B cell (primary cell): ENCODE results near the gene MATN1. TPM values are rescaled to one million over a fixed set of nuclear protein-coding genes. Genes with fewer than 3 reads are reported as not detected.

ENCODE experiments used
- ATAC-seq: fragments of 200-7000 bp; cut with Tn5 transposase; one replicate; pipeline ENCODE4 v1.10.0; 2021; ENCODE audit warnings: low read depth, mild to moderate bottlenecking, moderate number of reproducible peaks, moderate library complexity
- CTCF ChIA-PET: fragments of 350-600 bp; sonication (Branson Sonifier 250); formaldehyde crosslinking; loops from one replicate; lab custom pipeline; 2021; ENCODE audit warnings: antibody characterized with exemption, inconsistent platforms; lab: Charles Lee
- POLR2A ChIA-PET: fragments of 350-600 bp; sonication (Branson Sonifier 250); formaldehyde crosslinking; loops from one replicate; lab custom pipeline; 2021; ENCODE audit warnings: antibody characterized with exemption; lab: Charles Lee
- DNase-seq: peaks from one replicate; pipeline ENCODE4 v3.0.0; 2013
- H2AFZ ChIP-seq: 2 replicates; pipeline ENCODE4 v1.6.1; 2012; ENCODE audit warnings: mild to moderate bottlenecking, low read depth, low read length; ENCODE audit not compliant: insufficient read depth, poor library complexity, severe bottlenecking
- H3K27ac ChIP-seq, 2 donors: 1 replicate in 1 of 2; 2 replicates in 1 of 2; pipeline ENCODE4 v1.5.1; 2012 to 2013; ENCODE audit warnings: low read length in 2 of 2, mild to moderate bottlenecking in 2 of 2, moderate library complexity in 1 of 2
- H3K27me3 ChIP-seq, 4 experiments: fragments of 200-600 bp in 1 of 4; sonication (generic) in 1 of 4; replicated peaks in 1 of 4; 1 replicate in 2 of 4; 2 replicates in 2 of 4; pipeline versions ENCODE4 v1.6.1 to v1.7.0; 2013 to 2016; ENCODE audit warnings: low read length in 3 of 4, mild to moderate bottlenecking in 2 of 4, mixed read lengths in 1 of 4, moderate library complexity in 1 of 4; ENCODE audit not compliant: insufficient read depth in 4 of 4, control insufficient read depth in 3 of 4; ENCODE audit errors: control extremely low read depth in 1 of 4
- H3K36me3 ChIP-seq, 2 experiments: replicated peaks in 1 of 2; 1 replicate in 1 of 2; 2 replicates in 1 of 2; pipeline versions ENCODE4 v1.6.1 to v1.7.1; 2013; ENCODE audit warnings: low read length in 1 of 2; ENCODE audit not compliant: insufficient read depth in 2 of 2, control insufficient read depth in 1 of 2; ENCODE audit errors: control extremely low read depth in 1 of 2, extremely low read depth in 1 of 2
- H3K4me1 ChIP-seq, 2 donors: fragments of 200-600 bp in 1 of 2; sonication (generic) in 1 of 2; 1 replicate in 1 of 2; 2 replicates in 1 of 2; pipeline versions ENCODE4 v1.5.1 to v1.6.1; 2013 to 2017; ENCODE audit warnings: low read length in 2 of 2; ENCODE audit not compliant: control insufficient read depth in 2 of 2, insufficient read depth in 2 of 2
- H3K4me2 ChIP-seq: replicated peaks from 2 replicates; pipeline ENCODE3; 2012; ENCODE audit warnings: mild to moderate bottlenecking, low read depth, low read length; ENCODE audit not compliant: poor library complexity, severe bottlenecking
- H3K4me3 ChIP-seq, 5 experiments: fragments of 200-600 bp in 1 of 5; sonication (generic) in 1 of 5; 1 replicate in 3 of 5; 2 replicates in 2 of 5; pipeline versions ENCODE4 v1.5.1 to v1.7.0; 2011 to 2016; ENCODE audit warnings: low read length in 4 of 5, mild to moderate bottlenecking in 4 of 5, low read depth in 2 of 5, control low read depth in 1 of 5, moderate library complexity in 1 of 5; ENCODE audit not compliant: insufficient read depth in 1 of 5; ENCODE audit errors: control extremely low read depth in 1 of 5, extremely low read depth in 1 of 5
- H3K79me2 ChIP-seq: fragments of 200-600 bp; sonication (generic); one replicate; pipeline ENCODE4 v1.6.0; 2016; ENCODE audit warnings: low read length; ENCODE audit not compliant: control insufficient read depth, insufficient read depth
- H3K9ac ChIP-seq: fragments of 200-600 bp; sonication (generic); 2 replicates; pipeline ENCODE4 v1.6.1; 2017; ENCODE audit warnings: mild to moderate bottlenecking, low read length, moderate library complexity
- H3K9me3 ChIP-seq, 3 donors: one replicate each; pipeline versions ENCODE4 v1.6.1 to v1.7.1; 2013; ENCODE audit warnings: low read length in 2 of 3; ENCODE audit not compliant: control insufficient read depth in 2 of 3, insufficient read depth in 1 of 3; ENCODE audit errors: control extremely low read depth in 1 of 3
- H4K20me1 ChIP-seq: 2 replicates; pipeline ENCODE4 v1.6.0; 2012; ENCODE audit warnings: mild to moderate bottlenecking, low read length; ENCODE audit not compliant: insufficient read depth, control insufficient read depth, poor library complexity, severe bottlenecking
- H3K27ac Mint-ChIP-seq: one replicate; pipeline ENCODE4 v1.8.0; 2021; ENCODE audit warnings: mixed read lengths
- H3K27me3 Mint-ChIP-seq: one replicate; pipeline ENCODE4 v1.8.0; 2021; ENCODE audit warnings: mixed read lengths
- H3K4me1 Mint-ChIP-seq: one replicate; pipeline ENCODE4 v1.8.0; 2021; ENCODE audit warnings: mixed read lengths
- H3K4me3 Mint-ChIP-seq: one replicate; pipeline ENCODE4 v1.8.0; 2021; ENCODE audit warnings: mixed read lengths
- H3K9me3 Mint-ChIP-seq: one replicate; pipeline ENCODE4 v1.8.0; 2022; ENCODE audit warnings: mixed read lengths; ENCODE audit not compliant: insufficient read depth
- EZH2 ChIP-seq: IDR thresholded peaks from 2 replicates; pipeline ENCODE4 v1.6.1; 2012; ENCODE audit warnings: borderline replicate concordance, low read depth, mild to moderate bottlenecking, moderate library complexity, low read length; ENCODE audit not compliant: insufficient read depth, poor library complexity, severe bottlenecking
- WGBS: methylation state at CpG from one replicate; pipeline ENCODE4 v1.1.5; 2013; ENCODE audit warnings: missing lambda C conversion rate; ENCODE audit not compliant: insufficient coverage; 5-methylcytosine and 5-hydroxymethylcytosine counted together
- intact Hi-C: fragments of 100-400 bp; cut with micrococcal nuclease; formaldehyde crosslinking; loops from one replicate; pipeline ENCODE4 v1.10.0; 2022
- polyA plus RNA-seq: library from polyadenylated mRNA; depleted of rRNA; stranded (reverse); fragments of >200 nt; gene quantifications from 2 replicates; pipeline ENCODE4 v1.2.3, GENCODE V29; 2012
- total RNA-seq, 2 donors: library from RNA; stranded (reverse); fragments of 120-200 nt in 1 of 2; gene quantifications; 1 replicate in 1 of 2; 2 replicates in 1 of 2; pipeline versions ENCODE4 v1.2.3 to v1.2.4, GENCODE V29; 2013 to 2022
- TF ChIP-seq, protein P1 (sequence below): fragments of 200-600 bp; IDR thresholded peaks from one replicate; pipeline ENCODE4 v1.8.0; 2022; ENCODE audit warnings: antibody characterized with exemption, mild to moderate bottlenecking

Gene MATN1
- total and polyA plus RNA-seq, 2 donors (not counting 1 experiment from before 2014, with no cell fraction given), result 2.5 to 3.2 TPM

DNA sequence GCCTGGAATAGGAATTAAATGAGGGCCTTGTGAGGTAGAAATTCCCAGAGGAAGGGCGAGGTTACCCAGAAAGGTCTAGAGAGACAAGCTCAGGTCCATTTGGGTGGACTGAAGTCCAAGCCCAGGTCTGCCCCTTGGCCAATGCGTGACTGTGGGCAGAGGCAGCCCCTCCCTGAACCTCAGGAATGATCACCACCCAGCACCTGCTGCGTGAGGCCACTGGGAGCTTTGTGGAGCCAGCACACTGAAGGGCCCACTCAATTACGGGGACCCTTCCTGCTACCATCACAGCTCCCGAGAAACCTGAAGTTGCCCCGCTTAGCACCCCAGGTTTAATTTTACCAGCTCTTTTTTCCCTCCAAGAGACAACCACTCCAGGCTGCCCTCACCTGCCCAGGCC is 6.5 kb upstream of the MATN1 start:
- Histone ChIP-seq H3K9ac (peak overlapping the region; percentile 49), H2AFZ (no peak overlapping the region), H3K4me1 (peaks cover 41 to 54% of the 10 kb centered on the region in 2 donors), H3K4me3 (peak overlapping the region in 4 of 5 experiments; percentile 7 to 52 (median 14)), H3K27me3 (no peaks in the 10 kb centered on the region), H3K9me3 (no peaks in the 10 kb centered on the region), H3K27ac (peak overlapping the region; percentile 70 to 82), H3K79me2 (peaks cover 30% of the 10 kb centered on the region), H3K4me2 (peak overlapping the region; percentile 81), H3K36me3 (peaks cover 6 to 61% of the 10 kb centered on the region in 2 experiments), H4K20me1 (peaks cover 20% of the 10 kb centered on the region)
- H3K27ac Mint-ChIP-seq, result peak overlapping the region; percentile 96
- peaks cover 66% of the 10 kb centered on the region for H3K4me1 Mint-ChIP-seq
- ChIA-PET POLR2A (interaction anchor here (0.6 to 5.3 kb wide), 10 partner anchors 10 to 61 kb away, joined by 3 to 30 read pairs (median 8); no protein-coding TSS in a partner anchor), CTCF (interaction anchor here (1.0 to 38.6 kb wide), 5 partner anchors 9 to 150 kb away, joined by 3 to 769 read pairs (median 78); partner anchors contain the start of gene LAPTM5)
- ATAC-seq, result no peak
- TF ChIP-seq, protein P1, sequence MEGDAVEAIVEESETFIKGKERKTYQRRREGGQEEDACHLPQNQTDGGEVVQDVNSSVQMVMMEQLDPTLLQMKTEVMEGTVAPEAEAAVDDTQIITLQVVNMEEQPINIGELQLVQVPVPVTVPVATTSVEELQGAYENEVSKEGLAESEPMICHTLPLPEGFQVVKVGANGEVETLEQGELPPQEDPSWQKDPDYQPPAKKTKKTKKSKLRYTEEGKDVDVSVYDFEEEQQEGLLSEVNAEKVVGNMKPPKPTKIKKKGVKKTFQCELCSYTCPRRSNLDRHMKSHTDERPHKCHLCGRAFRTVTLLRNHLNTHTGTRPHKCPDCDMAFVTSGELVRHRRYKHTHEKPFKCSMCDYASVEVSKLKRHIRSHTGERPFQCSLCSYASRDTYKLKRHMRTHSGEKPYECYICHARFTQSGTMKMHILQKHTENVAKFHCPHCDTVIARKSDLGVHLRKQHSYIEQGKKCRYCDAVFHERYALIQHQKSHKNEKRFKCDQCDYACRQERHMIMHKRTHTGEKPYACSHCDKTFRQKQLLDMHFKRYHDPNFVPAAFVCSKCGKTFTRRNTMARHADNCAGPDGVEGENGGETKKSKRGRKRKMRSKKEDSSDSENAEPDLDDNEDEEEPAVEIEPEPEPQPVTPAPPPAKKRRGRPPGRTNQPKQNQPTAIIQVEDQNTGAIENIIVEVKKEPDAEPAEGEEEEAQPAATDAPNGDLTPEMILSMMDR, result no peak
- no peak for TF ChIP-seq EZH2
- intact Hi-C loops, result no loop called here
- H3K9me3 Mint-ChIP-seq, result no peaks in the 10 kb centered on the region
- H3K27me3 Mint-ChIP-seq, result no peaks in the 10 kb centered on the region
- WGBS, result 77% methylated on average over 6 of the region's 6 CpGs
- H3K4me3 Mint-ChIP-seq, result peak overlapping the region; percentile 77
- DNase-seq, result no peak
